SK-N-SH (cell line): ENCODE results near the gene S1PR1. TPM values are rescaled to one million over a fixed set of nuclear protein-coding genes. Genes with fewer than 3 reads are reported as not detected.
"Not testable (repeated sequence)": the region's sequence is repeated elsewhere in the genome, so short reads cannot be mapped to it uniquely, and the experiment has no call there.

Experiments
- CTCF ChIA-PET: fragments of 300-600, 350-600 bp; formaldehyde crosslinking; extraction: SDS; loops from one replicate; lab custom pipeline; 2021; lab: Yijun Ruan, JAX
- POLR2A ChIA-PET: fragments of 350-600 bp; sonication (Branson Sonifier 250); formaldehyde crosslinking; extraction: SDS; loops from one replicate; lab custom pipeline; 2020; ENCODE audit warnings: antibody characterized with exemption, inconsistent platforms; lab: Yijun Ruan, JAX
- DNase-seq: peaks from one replicate; pipeline ENCODE4 v3.0.0; 2012
- H2AFZ ChIP-seq: fragments of 200-600 bp; sonication (generic); 2 replicates; pipeline ENCODE4 v1.8.1; 2016; ENCODE audit warnings: antibody characterized with exemption, mild to moderate bottlenecking, low read depth
- H3F3A ChIP-seq: fragments of 200-600 bp; sonication (generic); replicated peaks from 2 replicates; pipeline ENCODE3; 2016; ENCODE audit warnings: antibody characterized with exemption, mild to moderate bottlenecking; ENCODE audit not compliant: insufficient read depth
- H3K27ac ChIP-seq, 2 experiments: fragments of 200-500 bp in 1 of 2; fragments of 200-600 bp in 1 of 2; sonication (Bioruptor generic) in 1 of 2; sonication (generic), shearing (Covaris generic) in 1 of 2; 2 replicates each; pipeline versions ENCODE4 v1.5.1 to v1.6.1; 2014 to 2016; ENCODE audit warnings: low read depth in 2 of 2, inconsistent platforms in 1 of 2, low read length in 1 of 2, mild to moderate bottlenecking in 1 of 2, mixed read lengths in 1 of 2
- H3K27me3 ChIP-seq: fragments of 200-600 bp; sonication (generic), shearing (Covaris generic); 2 replicates; pipeline ENCODE4 v1.6.1; 2016; ENCODE audit warnings: mixed run types; ENCODE audit not compliant: insufficient read depth
- H3K36me3 ChIP-seq, 2 experiments: fragments of 200-500 bp in 1 of 2; fragments of 200-600 bp in 1 of 2; sonication (Bioruptor generic) in 1 of 2; sonication (generic) in 1 of 2; replicated peaks in 1 of 2; 2 replicates each; pipeline versions ENCODE3 to v1.5.1; 2014 to 2016; ENCODE audit warnings: low read length in 1 of 2, mild to moderate bottlenecking in 1 of 2; ENCODE audit not compliant: insufficient read depth in 2 of 2, control insufficient read depth in 1 of 2
- H3K4me1 ChIP-seq, 2 experiments: fragments of 200-500 bp in 1 of 2; fragments of 200-600 bp in 1 of 2; sonication (Bioruptor generic) in 1 of 2; sonication (generic), shearing (Covaris generic) in 1 of 2; 2 replicates each; pipeline versions ENCODE4 v1.5.1 to v1.6.1; 2014 to 2016; ENCODE audit warnings: low read depth in 1 of 2, low read length in 1 of 2, mixed run types in 1 of 2; ENCODE audit not compliant: insufficient read depth in 2 of 2, control insufficient read depth in 1 of 2
- H3K4me2 ChIP-seq: fragments of 200-600 bp; sonication (generic), shearing (Covaris generic); 2 replicates; pipeline ENCODE4 v1.6.1; 2017; ENCODE audit warnings: mixed run types
- H3K4me3 ChIP-seq, 2 experiments: fragments of 200-500 bp in 1 of 2; fragments of 200-600 bp in 1 of 2; sonication (Bioruptor generic) in 1 of 2; sonication (generic), shearing (Covaris generic) in 1 of 2; 2 replicates each; pipeline versions ENCODE4 v1.5.1 to v1.8.1; 2014 to 2016; ENCODE audit warnings: low read depth in 2 of 2, inconsistent platforms in 1 of 2, low read length in 1 of 2, mild to moderate bottlenecking in 1 of 2, mixed read lengths in 1 of 2, moderate library complexity in 1 of 2
- H3K79me2 ChIP-seq: fragments of 200-600 bp; sonication (generic); 2 replicates; pipeline ENCODE4 v1.8.1; 2017; ENCODE audit warnings: mild to moderate bottlenecking; ENCODE audit not compliant: insufficient read depth
- H3K9ac ChIP-seq: fragments of 200-600 bp; sonication (generic); 2 replicates; pipeline ENCODE4 v1.6.1; 2017; ENCODE audit warnings: mixed run types
- H3K9me2 ChIP-seq: fragments of 200-600 bp; sonication (generic); 2 replicates; pipeline ENCODE4 v1.6.1; 2017; ENCODE audit warnings: mixed run types
- H3K9me3 ChIP-seq: fragments of 200-600 bp; sonication (generic); 2 replicates; pipeline ENCODE4 v1.6.1; 2017; ENCODE audit warnings: mixed run types, mild to moderate bottlenecking, moderate library complexity
- H4K20me1 ChIP-seq: fragments of 200-600 bp; sonication (generic); 2 replicates; pipeline ENCODE4 v1.6.1; 2017; ENCODE audit warnings: mild to moderate bottlenecking, mixed run types; ENCODE audit not compliant: insufficient read depth
- ELF1 ChIP-seq: IDR thresholded peaks from 2 replicates; pipeline ENCODE4 v1.4.0; 2012
- FOSL2 ChIP-seq: IDR thresholded peaks from 2 replicates; pipeline ENCODE4 v1.4.0; 2012; ENCODE audit warnings: low read depth, mild to moderate bottlenecking, moderate library complexity, borderline replicate concordance
- FOXJ3 ChIP-seq: sonication (generic); formaldehyde crosslinking; IDR thresholded peaks from 2 replicates; pipeline ENCODE4 v1.5.1; 2020; ENCODE audit warnings: mild to moderate bottlenecking, missing genetic modification reagents
- MEF2A ChIP-seq: IDR thresholded peaks from 2 replicates; pipeline ENCODE4 v1.4.0; 2012; ENCODE audit warnings: low read depth, borderline replicate concordance
- RCOR1 ChIP-seq: fragments of 150-350 bp; IDR thresholded peaks from 2 replicates; pipeline ENCODE4 v1.6.1; 2017; ENCODE audit warnings: antibody characterized with exemption, low read length
- RXRA ChIP-seq: IDR thresholded peaks from 2 replicates; pipeline ENCODE4 v1.4.0; 2012; ENCODE audit warnings: low read depth, mild to moderate bottlenecking, borderline replicate concordance
- TEAD4 ChIP-seq: IDR thresholded peaks from 2 replicates; pipeline ENCODE4 v1.4.0; 2012; ENCODE audit warnings: mild to moderate bottlenecking, borderline replicate concordance; ENCODE audit not compliant: insufficient read depth
- ZBTB33 ChIP-seq: IDR thresholded peaks from 2 replicates; pipeline ENCODE4 v1.4.0; 2012; ENCODE audit warnings: low read depth, borderline replicate concordance
- WGBS: methylation state at CpG from one replicate; pipeline ENCODE4 v1.1.6; 2017; ENCODE audit warnings: low lambda C conversion rate; 5-methylcytosine and 5-hydroxymethylcytosine counted together
- polyA plus RNA-seq, 3 experiments: library from polyadenylated mRNA; depleted of rRNA; stranded (reverse); fragments of >200 nt; gene quantifications; 2 replicates each; pipeline ENCODE4 v1.2.3, GENCODE V29; 2012

S1PR1 gene
- polyA plus RNA-seq, 1 of the 3 experiments (the other 2 are of a cell fraction): 5.9 TPM

GRCh38 chr1:101188331-101188730 is 48.5 kb upstream of the S1PR1 start:
- no peaks in the 10 kb centered on the region for H3K79me2 ChIP-seq
- no peak overlapping the region for H2AFZ ChIP-seq
- peaks cover 4% of the 10 kb centered on the region for H3F3A ChIP-seq
- no peaks in the 10 kb centered on the region for H3K9me2 ChIP-seq
- peaks cover 0 to 7% of the 10 kb centered on the region in 2 experiments; a peak in 1 of 4 replicates for H3K4me1 ChIP-seq
- H3K9me3 ChIP-seq: no peaks in the 10 kb centered on the region
- no peak overlapping the region for H3K27ac ChIP-seq
- no peaks in the 10 kb centered on the region for H4K20me1 ChIP-seq
- H3K4me2 ChIP-seq: no peak overlapping the region
- POLR2A ChIA-PET: no interaction called here
- no peaks in the 10 kb centered on the region for H3K27me3 ChIP-seq
- 93% methylated on average over 1 of the region's 1 CpG for WGBS
- TF ChIP-seq FOSL2 (no peak), TEAD4 (no peak), ELF1 (no peak), RCOR1 (no peak), FOXJ3 (no peak)
- no peak overlapping the region for H3K4me3 ChIP-seq
- CTCF ChIA-PET: no interaction called here
- no peak overlapping the region for H3K9ac ChIP-seq
- H3K36me3 ChIP-seq: no peaks in the 10 kb centered on the region
- no peak for DNase-seq

DNA sequence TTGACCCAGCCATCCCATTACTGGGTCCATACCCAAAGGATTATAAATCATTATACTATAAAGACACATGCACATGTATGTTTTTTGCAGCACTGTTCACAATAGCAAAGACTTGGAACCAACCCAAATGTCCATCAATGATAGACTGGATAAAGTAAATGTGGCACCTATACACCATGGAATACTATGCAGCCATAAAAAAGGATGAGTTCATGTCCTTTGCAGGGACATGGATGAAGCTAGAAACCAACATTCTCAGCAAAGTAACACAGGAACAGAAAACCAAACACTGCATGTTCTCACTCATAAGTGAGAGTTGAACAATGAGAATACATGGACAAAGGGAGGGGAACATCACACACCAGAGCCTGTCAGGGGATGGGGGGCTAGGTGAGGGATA is 47.9 kb upstream of the S1PR1 start:
- H3K79me2 ChIP-seq, H3K4me2 ChIP-seq, H3K27me3 ChIP-seq, H3F3A ChIP-seq, CTCF ChIA-PET, H3K9ac ChIP-seq, POLR2A ChIA-PET, H3K27ac ChIP-seq, H3K9me3 ChIP-seq, H3K4me1 ChIP-seq, H3K9me2 ChIP-seq, H2AFZ ChIP-seq, H4K20me1 ChIP-seq, H3K4me3 ChIP-seq, H3K36me3 ChIP-seq, DNase-seq: not testable (repeated sequence)

DNA sequence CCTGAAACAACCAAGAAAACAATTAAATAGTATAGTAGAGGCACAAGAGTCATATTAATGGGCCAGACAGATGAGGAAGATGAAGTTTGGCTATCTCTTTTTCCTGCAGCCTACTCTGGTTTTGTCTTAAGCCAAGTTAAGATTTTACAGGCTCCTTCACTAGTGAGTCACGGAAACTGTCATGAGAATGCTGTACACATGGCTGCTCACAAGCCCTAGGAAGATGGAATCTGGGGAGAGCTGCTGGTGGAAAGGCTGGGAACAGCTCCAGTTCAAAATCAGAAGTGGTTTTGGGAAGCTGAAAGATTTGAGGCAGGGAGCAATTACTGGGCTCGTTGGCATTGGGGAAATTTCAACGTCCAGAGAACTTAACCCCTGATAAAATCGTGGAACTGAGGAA is 46.4 kb upstream of the S1PR1 start:
- H3K4me1 ChIP-seq: peaks cover 0 to 7% of the 10 kb centered on the region in 2 experiments; a peak in 1 of 4 replicates
- no peaks in the 10 kb centered on the region for H3K36me3 ChIP-seq
- H4K20me1 ChIP-seq: no peaks in the 10 kb centered on the region
- H2AFZ ChIP-seq: no peak overlapping the region
- no peaks in the 10 kb centered on the region for H3K9me3 ChIP-seq
- no peaks in the 10 kb centered on the region for H3K79me2 ChIP-seq
- no peaks in the 10 kb centered on the region for H3K9me2 ChIP-seq
- TF ChIP-seq RXRA (no peak), ZBTB33 (no peak), MEF2A (no peak)
- H3K27me3 ChIP-seq: no peaks in the 10 kb centered on the region
- POLR2A ChIA-PET: no interaction called here
- no peak overlapping the region for H3K4me2 ChIP-seq
- DNase-seq: no peak
- no peak overlapping the region for H3K4me3 ChIP-seq
- WGBS: 70% methylated on average over 4 of the region's 4 CpGs
- CTCF ChIA-PET: interaction anchor here (1.1 kb wide), 1 partner anchor 49 kb away, joined by 4 read pairs; no protein-coding TSS in a partner anchor
- H3K27ac ChIP-seq: no peak overlapping the region
- H3K9ac ChIP-seq: no peak overlapping the region
- peaks cover 4% of the 10 kb centered on the region for H3F3A ChIP-seq
